AG04449 (cell line): Measurements from ENCODE around the gene RAPSN.

ENCODE experiments used
- CTCF ChIA-PET: fragments of 350-600 bp; formaldehyde crosslinking; extraction: SDS; loops from one replicate; lab custom pipeline; 2021; ENCODE audit warnings: antibody characterized with exemption; lab: Yijun Ruan, JAX
- POLR2A ChIA-PET: fragments of 400-600, 350-600 bp; formaldehyde crosslinking; extraction: SDS; loops from one replicate; lab custom pipeline; 2020; ENCODE audit warnings: antibody characterized with exemption, inconsistent platforms; lab: Yijun Ruan, JAX
- DNase-seq: peaks from one replicate; pipeline ENCODE4 v3.0.0-alpha.2; 2010; ENCODE audit warnings: low read depth, low spot score
- H3K4me3 ChIP-seq: 2 replicates; pipeline ENCODE4 v1.5.1; 2011; ENCODE audit warnings: low read depth, mild to moderate bottlenecking, control low read depth, low read length
- TF ChIP-seq, protein P1 (sequence below): IDR thresholded peaks from one replicate; pipeline ENCODE4 v1.5.1; 2011; ENCODE audit warnings: mild to moderate bottlenecking, moderate library complexity, low read length, control low read depth, inconsistent platforms; ENCODE audit not compliant: insufficient read depth; ENCODE audit errors: missing control alignments

RAPSN gene

DNA sequence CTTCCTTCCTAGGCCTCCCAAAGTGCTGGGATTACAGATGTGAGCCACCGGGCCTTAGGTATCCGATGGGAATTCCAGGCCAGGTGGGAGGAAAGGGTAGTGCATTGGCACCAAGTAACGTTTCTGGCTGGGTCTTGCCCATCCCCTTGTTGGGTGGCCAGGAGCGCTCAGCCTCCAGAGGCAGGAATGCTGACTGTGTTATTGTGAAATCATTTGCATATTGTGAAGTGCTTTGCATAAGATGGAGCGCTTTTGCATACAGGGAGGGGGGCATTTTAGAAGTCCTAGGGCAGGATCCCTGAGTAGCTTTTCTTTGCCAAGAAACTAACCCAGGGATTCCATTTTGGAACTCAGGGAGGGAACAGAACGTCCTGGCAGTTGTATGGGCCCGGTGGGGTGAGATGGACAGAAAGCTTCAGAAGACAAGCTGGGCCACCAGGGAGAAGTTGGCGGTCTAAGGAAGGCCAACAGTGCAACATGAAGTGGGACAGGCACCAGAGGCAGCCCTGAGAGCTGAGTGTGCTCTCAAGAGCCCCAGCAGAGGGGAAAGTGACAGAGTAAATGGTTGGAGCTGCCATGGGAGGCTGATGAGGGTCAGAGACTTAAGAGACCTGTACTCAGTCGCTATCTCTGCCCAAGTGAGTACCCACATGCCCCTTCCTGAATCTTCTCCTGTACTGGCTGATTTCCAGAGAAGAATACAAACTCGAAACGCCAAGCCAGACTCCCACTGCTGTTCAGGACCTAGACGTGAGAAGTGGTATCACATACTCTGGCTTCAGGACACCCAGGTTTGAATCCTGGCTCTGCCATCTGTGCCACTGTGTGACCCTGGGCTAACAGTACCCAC, 41.8 kb downstream of the RAPSN start:
- H3K4me3 ChIP-seq = peak overlapping the region; percentile 59
- ChIA-PET CTCF (interaction anchor here (0.6 to 6.4 kb wide), 12 partner anchors 8 to 222 kb away, joined by 3 to 88 read pairs (median 3); no protein-coding TSS in a partner anchor), POLR2A (no interaction called here)
- no peak for DNase-seq
- TF ChIP-seq, protein P1, sequence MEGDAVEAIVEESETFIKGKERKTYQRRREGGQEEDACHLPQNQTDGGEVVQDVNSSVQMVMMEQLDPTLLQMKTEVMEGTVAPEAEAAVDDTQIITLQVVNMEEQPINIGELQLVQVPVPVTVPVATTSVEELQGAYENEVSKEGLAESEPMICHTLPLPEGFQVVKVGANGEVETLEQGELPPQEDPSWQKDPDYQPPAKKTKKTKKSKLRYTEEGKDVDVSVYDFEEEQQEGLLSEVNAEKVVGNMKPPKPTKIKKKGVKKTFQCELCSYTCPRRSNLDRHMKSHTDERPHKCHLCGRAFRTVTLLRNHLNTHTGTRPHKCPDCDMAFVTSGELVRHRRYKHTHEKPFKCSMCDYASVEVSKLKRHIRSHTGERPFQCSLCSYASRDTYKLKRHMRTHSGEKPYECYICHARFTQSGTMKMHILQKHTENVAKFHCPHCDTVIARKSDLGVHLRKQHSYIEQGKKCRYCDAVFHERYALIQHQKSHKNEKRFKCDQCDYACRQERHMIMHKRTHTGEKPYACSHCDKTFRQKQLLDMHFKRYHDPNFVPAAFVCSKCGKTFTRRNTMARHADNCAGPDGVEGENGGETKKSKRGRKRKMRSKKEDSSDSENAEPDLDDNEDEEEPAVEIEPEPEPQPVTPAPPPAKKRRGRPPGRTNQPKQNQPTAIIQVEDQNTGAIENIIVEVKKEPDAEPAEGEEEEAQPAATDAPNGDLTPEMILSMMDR = no peak

DNA sequence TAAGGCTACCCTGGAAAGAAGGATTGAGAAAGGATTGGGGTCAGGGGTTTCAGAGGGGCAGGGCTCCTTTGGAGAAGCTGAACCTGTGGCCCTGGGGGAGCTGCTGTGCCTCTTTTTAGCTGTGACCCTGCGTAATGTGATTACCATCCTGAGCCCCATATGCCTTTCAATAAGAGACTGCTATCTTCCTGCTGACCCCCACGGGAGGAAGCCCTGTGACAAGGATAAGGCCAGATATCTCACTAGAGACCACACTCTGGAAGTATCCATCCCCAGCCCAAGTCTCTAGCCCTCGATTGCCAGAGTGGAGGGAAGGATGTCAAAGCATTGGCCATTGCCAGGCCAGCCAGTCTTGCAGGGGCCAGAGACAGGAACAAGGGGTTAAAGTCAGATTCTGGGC, 45.4 kb downstream of the RAPSN start:
- TF ChIP-seq, protein P1 = no peak
- ChIA-PET CTCF (interaction anchor here (1.7 to 4.3 kb wide), 4 partner anchors 8 to 31 kb away, joined by 4 to 36 read pairs (median 15); no protein-coding TSS in a partner anchor), POLR2A (no interaction called here)
- no peak overlapping the region for H3K4me3 ChIP-seq
- no peak for DNase-seq

DNA sequence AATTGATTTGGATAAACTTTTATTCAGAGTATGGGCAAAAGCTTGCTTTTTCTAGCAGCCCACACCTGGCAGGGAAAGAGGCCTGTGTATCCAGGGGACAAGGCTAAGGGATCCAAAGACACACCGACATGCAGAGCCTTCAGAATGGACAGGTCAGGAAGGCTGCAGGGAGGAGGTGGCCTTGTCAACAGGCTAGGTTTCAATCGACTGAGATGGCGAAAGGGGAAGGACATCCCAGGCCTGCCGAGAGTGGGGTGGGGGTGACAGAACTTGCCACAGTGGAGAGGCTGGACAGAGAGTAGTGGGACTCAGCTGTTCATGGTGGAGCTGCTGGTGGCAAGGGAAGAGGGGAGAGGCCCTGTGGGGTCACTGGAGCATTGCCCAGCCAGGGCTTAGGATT, 45.8 kb downstream of the RAPSN start:
- DNase-seq = no peak
- H3K4me3 ChIP-seq = no peak overlapping the region
- CTCF ChIA-PET = interaction anchor here (0.9 to 4.3 kb wide), 6 partner anchors 8 to 68 kb away, joined by 3 to 36 read pairs (median 4); no protein-coding TSS in a partner anchor
- TF ChIP-seq, protein P1 = no peak
- POLR2A ChIA-PET = no interaction called here

DNA sequence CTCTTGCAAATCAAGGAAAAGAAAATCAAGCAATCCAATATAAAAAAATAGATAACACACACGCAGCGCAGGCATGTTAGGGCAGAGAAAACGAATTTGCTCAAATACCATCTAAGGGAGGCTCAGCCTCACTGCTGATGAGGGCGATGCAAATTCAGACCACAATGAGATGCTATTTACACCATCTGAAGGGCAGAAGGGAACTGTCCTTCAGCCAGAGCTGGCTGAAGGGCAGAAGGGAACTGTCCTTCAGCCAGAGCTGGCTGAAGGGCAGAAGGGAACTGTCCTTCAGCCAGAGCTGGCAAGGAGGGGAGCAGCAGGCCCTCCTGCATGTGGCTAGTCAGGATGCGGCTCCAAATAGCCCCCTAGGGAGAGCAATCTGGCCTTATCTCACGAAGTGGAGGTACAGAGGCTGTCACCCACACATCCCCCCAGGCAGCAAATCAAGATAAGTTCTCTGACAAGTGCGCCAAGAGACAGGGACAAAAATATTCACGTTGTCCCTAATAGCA, 48.1 kb downstream of the RAPSN start:
- TF ChIP-seq, protein P1 = no peak
- POLR2A ChIA-PET = interaction anchor here (1.1 kb wide), 1 partner anchor 18 kb away, joined by 4 read pairs; no protein-coding TSS in a partner anchor
- CTCF ChIA-PET = interaction anchor here (4.3 to 5.9 kb wide), 2 partner anchors 11 to 28 kb away, joined by 26 to 49 read pairs; no protein-coding TSS in a partner anchor
- H3K4me3 ChIP-seq = no peak overlapping the region
- DNase-seq = no peak

DNA sequence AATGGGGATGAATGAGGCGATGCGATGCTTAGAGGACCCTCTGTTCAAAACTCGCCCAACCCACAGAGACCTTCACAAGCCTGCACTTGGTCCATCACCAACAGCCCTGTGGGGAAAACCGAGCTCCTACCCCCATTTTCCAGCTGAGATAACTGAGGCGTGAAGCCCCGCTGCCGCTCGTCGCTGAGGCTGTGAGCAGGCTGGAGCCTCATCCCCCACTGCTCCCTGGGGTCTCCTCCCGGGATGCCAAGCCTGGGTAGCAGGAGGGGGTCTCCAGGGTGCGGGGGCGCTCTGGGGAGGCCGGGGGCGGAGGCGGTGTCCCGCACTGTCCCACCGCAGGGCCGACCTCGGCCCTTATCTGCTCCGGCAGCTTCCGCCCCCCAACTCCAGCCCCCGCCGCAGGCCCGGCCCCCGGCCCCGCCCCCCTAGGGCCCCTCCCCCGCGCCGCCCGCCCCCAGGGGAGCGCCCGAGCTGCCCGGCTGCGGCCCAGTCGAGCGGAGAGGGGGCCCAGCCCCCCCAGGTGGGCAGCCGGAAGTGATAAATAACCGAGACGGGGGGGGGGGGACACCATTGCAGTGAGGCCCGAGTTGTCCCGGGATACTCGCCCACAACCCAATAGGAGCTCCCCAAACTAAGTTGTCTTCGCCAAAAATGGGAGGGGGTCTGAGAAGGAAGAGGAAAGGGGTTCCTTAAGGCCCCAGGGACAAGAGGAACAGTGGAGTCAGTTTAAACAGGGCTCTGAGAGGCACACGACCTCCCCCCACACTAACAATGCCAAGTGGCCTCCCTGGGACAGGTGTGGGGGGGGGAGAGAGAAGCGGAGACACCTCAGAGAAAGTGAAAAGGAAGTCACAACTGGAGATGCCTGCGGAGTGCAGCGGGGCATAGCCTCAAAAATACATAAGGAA, 48.8 kb downstream of the RAPSN start:
- POLR2A ChIA-PET = interaction anchor here (1.1 to 1.2 kb wide), 2 partner anchors 9 to 18 kb away, joined by 3 to 4 read pairs; no protein-coding TSS in a partner anchor
- no peak for DNase-seq
- TF ChIP-seq, protein P1 = no peak
- H3K4me3 ChIP-seq = peak overlapping the region; percentile 57
- CTCF ChIA-PET = interaction anchor here (0.6 to 5.9 kb wide), 4 partner anchors 11 to 395 kb away, joined by 3 to 49 read pairs (median 14); no protein-coding TSS in a partner anchor
